ENCODE data around the gene SORCS1. TPM values are rescaled to one million over a fixed set of nuclear protein-coding genes. Genes with fewer than 3 reads are reported as not detected.

SORCS1 gene
- total and polyA plus RNA-seq, 3 donors from 2014 or later: 2.6 to 9.6 (median 4.6) TPM

DNA sequence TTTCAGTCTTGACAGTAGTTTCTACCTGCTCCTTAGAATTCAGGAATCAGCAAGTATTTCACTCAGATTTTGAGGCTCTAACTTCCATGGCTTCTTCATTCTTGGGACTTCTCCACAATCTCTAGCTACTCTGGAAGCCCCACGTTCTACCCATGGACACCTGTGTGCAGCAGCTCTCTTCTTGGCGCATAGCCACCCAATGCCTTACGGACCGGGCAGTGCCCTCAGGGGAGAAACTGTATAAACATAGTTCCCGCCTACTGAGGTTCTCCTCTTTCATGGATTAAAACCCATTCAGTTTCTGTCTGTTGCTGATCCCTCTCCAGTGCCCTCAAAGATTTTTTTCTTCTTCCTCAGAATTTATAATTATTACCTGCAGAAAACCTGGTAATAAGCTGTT, 177.1 kb downstream of the SORCS1 start:
- Histone ChIP-seq H3K4me3 (no peak overlapping the region), H3K27ac (no peak overlapping the region), H3K4me1 (no peaks in the 10 kb centered on the region), H3K36me3 (ENCODE audit: low read depth, missing control alignments) (no peaks in the 10 kb centered on the region), H3K9me3 (no peaks in the 10 kb centered on the region), H3K27me3 (no peaks in the 10 kb centered on the region)
- TF ChIP-seq, protein P1, sequence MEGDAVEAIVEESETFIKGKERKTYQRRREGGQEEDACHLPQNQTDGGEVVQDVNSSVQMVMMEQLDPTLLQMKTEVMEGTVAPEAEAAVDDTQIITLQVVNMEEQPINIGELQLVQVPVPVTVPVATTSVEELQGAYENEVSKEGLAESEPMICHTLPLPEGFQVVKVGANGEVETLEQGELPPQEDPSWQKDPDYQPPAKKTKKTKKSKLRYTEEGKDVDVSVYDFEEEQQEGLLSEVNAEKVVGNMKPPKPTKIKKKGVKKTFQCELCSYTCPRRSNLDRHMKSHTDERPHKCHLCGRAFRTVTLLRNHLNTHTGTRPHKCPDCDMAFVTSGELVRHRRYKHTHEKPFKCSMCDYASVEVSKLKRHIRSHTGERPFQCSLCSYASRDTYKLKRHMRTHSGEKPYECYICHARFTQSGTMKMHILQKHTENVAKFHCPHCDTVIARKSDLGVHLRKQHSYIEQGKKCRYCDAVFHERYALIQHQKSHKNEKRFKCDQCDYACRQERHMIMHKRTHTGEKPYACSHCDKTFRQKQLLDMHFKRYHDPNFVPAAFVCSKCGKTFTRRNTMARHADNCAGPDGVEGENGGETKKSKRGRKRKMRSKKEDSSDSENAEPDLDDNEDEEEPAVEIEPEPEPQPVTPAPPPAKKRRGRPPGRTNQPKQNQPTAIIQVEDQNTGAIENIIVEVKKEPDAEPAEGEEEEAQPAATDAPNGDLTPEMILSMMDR (IDR thresholded peaks at IDR 0.05): no peak
- no peak for TF ChIP-seq POLR2A (IDR thresholded peaks at IDR 0.05)
- WGBS, 2 donors: 78 to 90% methylated on average over 5 of the region's 5 CpGs
- DNase-seq: no peak
- intact Hi-C loops (cut with DNase I; ENCODE audit: low total_unique reads): no loop called here

DNA sequence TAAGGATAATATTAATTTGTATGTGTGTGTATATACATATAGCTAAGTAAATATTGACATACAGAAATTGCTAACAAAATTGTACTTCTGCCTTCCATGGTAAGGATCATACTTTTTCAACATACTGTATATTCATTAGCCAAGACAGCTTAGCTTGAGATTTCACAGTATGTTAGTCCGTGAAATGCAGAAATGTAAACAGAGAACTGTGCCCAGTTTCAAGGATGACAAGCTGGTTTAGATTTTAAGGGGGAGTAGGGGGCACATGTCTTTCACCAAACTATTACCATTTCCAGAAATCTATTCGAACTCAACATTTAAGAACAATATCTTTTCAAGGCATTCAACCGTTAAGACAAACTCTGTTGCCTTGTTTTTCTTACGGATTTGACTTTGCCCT, 182.2 kb downstream of the SORCS1 start:
- Histone ChIP-seq H3K9me3 (no peaks in the 10 kb centered on the region), H3K4me1 (no peaks in the 10 kb centered on the region), H3K4me3 (no peak overlapping the region), H3K27me3 (no peaks in the 10 kb centered on the region), H3K36me3 (ENCODE audit: low read depth, missing control alignments) (no peaks in the 10 kb centered on the region), H3K27ac (no peak overlapping the region)
- WGBS, 2 donors: 84 to 87% methylated on average over 4 of the region's 4 CpGs
- intact Hi-C loops (cut with DNase I; ENCODE audit: low total_unique reads): no loop called here
- TF ChIP-seq, protein P1 (IDR thresholded peaks at IDR 0.05): no peak
- no peak for TF ChIP-seq POLR2A (IDR thresholded peaks at IDR 0.05)
- DNase-seq: no peak

GRCh38 chr10:106981452-106982075, 182.9 kb downstream of the SORCS1 start:
- 80 to 87% methylated on average over 6 of the region's 6 CpGs for WGBS, 2 donors
- Histone ChIP-seq H3K9me3 (no peaks in the 10 kb centered on the region), H3K4me3 (no peak overlapping the region), H3K36me3 (ENCODE audit: low read depth, missing control alignments) (no peaks in the 10 kb centered on the region), H3K27me3 (no peaks in the 10 kb centered on the region), H3K4me1 (no peaks in the 10 kb centered on the region), H3K27ac (no peak overlapping the region)
- TF ChIP-seq POLR2A (IDR thresholded peaks at IDR 0.05): no peak
- TF ChIP-seq, protein P1 (IDR thresholded peaks at IDR 0.05): no peak
- DNase-seq: no peak
- intact Hi-C loops (cut with DNase I; ENCODE audit: low total_unique reads): no loop called here

DNA sequence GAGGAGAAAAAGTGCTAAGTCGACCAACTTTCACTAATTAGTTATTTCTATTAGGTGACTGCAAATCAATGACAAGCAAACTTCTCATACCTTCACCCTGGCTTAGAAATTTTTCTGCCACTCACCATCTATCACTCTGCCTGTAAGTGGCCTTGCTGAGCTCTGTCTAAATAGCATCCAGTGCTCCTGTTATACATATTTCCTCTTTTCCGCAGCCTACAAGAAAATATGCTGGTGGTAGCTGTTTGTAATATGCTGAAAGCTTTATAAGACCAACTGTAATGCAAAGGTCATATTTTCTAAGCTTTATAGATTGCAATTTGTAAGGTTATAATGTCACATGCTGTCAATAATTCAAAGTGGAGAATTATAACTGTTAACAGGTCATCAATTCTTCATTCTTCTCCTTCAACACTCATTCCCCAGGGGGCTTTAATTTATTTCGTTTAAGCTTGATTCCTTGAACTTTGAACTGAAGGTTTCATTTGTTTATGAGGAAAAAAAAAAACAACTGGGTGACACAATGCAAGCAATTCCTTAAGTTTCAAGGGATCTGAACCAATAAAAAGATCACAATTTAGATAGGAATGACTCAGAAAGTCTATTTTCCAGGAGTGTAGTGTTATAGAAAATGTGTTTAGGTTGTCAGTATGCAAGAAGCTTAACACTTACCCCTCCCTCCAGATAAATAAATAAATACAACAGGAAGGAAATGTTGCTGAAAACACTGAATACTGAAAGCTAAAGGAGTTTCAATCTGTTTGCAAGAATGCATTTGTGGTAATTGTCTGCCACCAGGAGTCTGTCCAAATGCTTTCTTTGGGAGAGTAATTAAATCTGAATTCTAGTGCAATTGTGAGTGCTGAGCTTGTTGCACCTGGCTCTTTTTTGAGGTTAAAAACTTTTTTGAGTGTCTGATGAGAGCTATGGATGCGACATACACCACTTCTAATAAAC, 183.7 kb downstream of the SORCS1 start:
- Histone ChIP-seq H3K4me1 (no peaks in the 10 kb centered on the region), H3K27me3 (no peaks in the 10 kb centered on the region), H3K4me3 (no peak overlapping the region), H3K27ac (no peak overlapping the region), H3K9me3 (no peaks in the 10 kb centered on the region), H3K36me3 (ENCODE audit: low read depth, missing control alignments) (no peaks in the 10 kb centered on the region)
- intact Hi-C loops (cut with DNase I; ENCODE audit: low total_unique reads): no loop called here
- WGBS, 2 donors: 69 to 70% methylated on average over 4 of the region's 4 CpGs
- no peak for DNase-seq
- no peak for TF ChIP-seq POLR2A (IDR thresholded peaks at IDR 0.05)
- TF ChIP-seq, protein P1 (IDR thresholded peaks at IDR 0.05): no peak
